Stimulated activated CD8-positive, alpha-beta memory T cell treated with anti-CD3 and anti-CD28 coated beads, Interleukin-15, amount 100 ng/mL, for 24 hours (primary cell): Measurements from ENCODE around the gene AP1G1.
"Not testable (repeated sequence)": the region's sequence is repeated elsewhere in the genome, so short reads cannot be mapped to it uniquely, and the experiment has no call there.

ENCODE experiments used
- DNase-seq: peaks from one replicate; pipeline ENCODE4 v3.0.0-alpha.2; 2020; ENCODE audit warnings: low read depth

Gene AP1G1

GRCh38 chr16:71807905-71808592, 585 bp downstream of the AP1G1 start:
- DNase-seq, result no peak

GRCh38 chr16:71803305-71803690, 5.3 kb downstream of the AP1G1 start:
- no peak for DNase-seq

GRCh38 chr16:71796501-71797097, 12.0 kb downstream of the AP1G1 start:
- DNase-seq, result no peak

GRCh38 chr16:71794943-71795342, 13.7 kb downstream of the AP1G1 start:
- DNase-seq, result no peak

GRCh38 chr16:71794018-71794417, 14.6 kb downstream of the AP1G1 start:
- DNase-seq, result no peak

- no peak for DNase-seq
Measured at GRCh38 chr16:71792176-71792575, 16.5 kb downstream of the AP1G1 start.

- DNase-seq, result not testable (repeated sequence)
Measured at GRCh38 chr16:71790329-71790728, 18.3 kb downstream of the AP1G1 start.

GRCh38 chr16:71789136-71789535, 19.5 kb downstream of the AP1G1 start:
- DNase-seq, result no peak

GRCh38 chr16:71788578-71788977, 20.1 kb downstream of the AP1G1 start:
- no peak for DNase-seq

- not testable (repeated sequence) for DNase-seq
Measured at GRCh38 chr16:71785143-71785542, 23.5 kb downstream of the AP1G1 start.

- DNase-seq, result no peak
Measured at GRCh38 chr16:71784093-71784492, 24.5 kb downstream of the AP1G1 start.

- DNase-seq, result no peak
Measured at GRCh38 chr16:71781741-71782140, 26.9 kb downstream of the AP1G1 start.

GRCh38 chr16:71780521-71781089, 28.0 kb downstream of the AP1G1 start:
- DNase-seq, result no peak

- no peak for DNase-seq
Measured at GRCh38 chr16:71778780-71779179, 29.9 kb downstream of the AP1G1 start.

- DNase-seq, result no peak
Measured at GRCh38 chr16:71777329-71777728, 31.3 kb downstream of the AP1G1 start.

- no peak for DNase-seq
Measured at GRCh38 chr16:71775949-71776348, 32.7 kb downstream of the AP1G1 start.

GRCh38 chr16:71771571-71771970, 37.1 kb downstream of the AP1G1 start:
- no peak for DNase-seq

- no peak for DNase-seq
Measured at GRCh38 chr16:71769222-71769621, 39.4 kb downstream of the AP1G1 start.

- DNase-seq, result no peak
Measured at GRCh38 chr16:71767060-71767900, 41.4 kb downstream of the AP1G1 start.

GRCh38 chr16:71762186-71762585, 46.4 kb downstream of the AP1G1 start:
- DNase-seq, result no peak

GRCh38 chr16:71761097-71761496, 47.5 kb downstream of the AP1G1 start:
- DNase-seq, result no peak

- no peak for DNase-seq
Measured at GRCh38 chr16:71758293-71758760, 50.3 kb downstream of the AP1G1 start.

- DNase-seq, result no peak
Measured at GRCh38 chr16:71754652-71755051, 54.0 kb downstream of the AP1G1 start.
